ENCODE results near the gene ZEB2.

- no peak for TF ChIP-seq EZH2phosphoT487 (IDR thresholded peaks at IDR 0.05; ENCODE audit: borderline replicate concordance)
- TF ChIP-seq CTCF (conservative IDR thresholded peaks at IDR 0.05; ENCODE audit: low read length): no peak
Observed at GRCh38 chr2:144452169-144452988, 67.5 kb downstream of the ZEB2 start.

All from Loucy (cell line).